NCI-H446 (cell line): Measurements from ENCODE around the gene FXYD5.
"Not testable (repeated sequence)": the region's sequence is repeated elsewhere in the genome, so short reads cannot be mapped to it uniquely, and the experiment has no call there.

Experiments used
- DNase-seq, 2 experiments: peaks; one replicate each; lab custom pipeline; 2025; lab: John Stamatoyannopoulos, UW

The FXYD5 gene

DNA sequence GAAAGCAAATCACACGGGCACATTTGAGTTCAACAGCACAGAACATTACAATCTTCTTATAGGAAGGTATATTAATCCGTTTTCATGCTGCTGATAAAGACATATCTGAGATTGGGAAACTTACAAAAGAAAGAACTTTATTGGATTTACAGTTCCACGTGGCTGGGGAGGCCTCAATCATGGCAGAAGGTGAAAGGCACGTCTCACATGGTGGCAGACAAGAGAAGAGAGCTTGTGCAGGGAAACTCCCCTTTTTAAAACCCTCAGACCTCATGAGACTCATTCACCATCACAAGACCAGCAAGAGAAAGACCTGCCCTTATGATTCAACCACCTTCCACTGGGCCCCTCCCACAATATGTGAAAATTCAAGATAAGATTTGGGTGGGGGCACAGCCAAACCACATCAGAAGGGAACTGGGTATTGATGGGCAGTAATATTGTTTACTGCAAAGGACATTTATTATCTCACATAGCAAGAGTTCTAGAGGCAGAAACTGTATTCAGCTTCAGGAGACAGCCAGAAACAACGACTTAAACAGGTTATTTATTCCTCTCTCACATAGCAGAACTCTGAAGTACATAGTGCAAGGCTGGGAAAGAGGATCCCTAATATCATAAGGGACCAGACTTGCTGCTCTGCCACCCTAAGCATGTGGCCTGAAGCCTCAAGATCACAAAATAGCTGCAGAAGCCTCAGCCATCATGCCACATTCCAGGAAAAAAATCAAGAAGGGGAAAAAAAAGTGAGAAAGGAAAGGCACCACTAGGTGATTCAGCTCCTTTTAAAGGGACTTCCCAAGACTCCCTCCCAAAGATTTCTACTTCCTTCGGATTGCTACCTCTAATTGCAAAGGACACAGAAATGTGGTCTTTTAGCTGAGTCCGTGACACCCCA lies 23.1 kb downstream of the FXYD5 start:
- DNase-seq: no peak

DNA sequence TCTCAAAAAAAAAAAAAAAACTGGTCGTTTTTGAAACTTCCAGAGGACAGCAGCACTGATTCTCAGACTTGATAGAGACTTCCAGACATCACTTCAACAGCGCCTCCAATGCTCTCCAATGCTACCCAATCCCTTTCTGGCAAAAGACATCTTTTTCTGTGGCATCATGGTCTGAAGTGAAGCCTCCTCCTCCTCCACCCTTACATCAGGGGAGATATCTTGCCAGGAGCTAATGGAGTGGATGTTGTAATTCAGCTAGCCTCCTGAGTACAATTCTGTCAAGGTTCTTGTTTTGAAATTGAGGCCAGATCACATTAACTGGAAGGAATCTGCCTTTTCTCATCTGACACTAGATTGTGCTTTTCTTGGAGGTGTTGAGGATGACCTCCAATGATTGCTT lies 24.2 kb downstream of the FXYD5 start:
- DNase-seq: no peak

DNA sequence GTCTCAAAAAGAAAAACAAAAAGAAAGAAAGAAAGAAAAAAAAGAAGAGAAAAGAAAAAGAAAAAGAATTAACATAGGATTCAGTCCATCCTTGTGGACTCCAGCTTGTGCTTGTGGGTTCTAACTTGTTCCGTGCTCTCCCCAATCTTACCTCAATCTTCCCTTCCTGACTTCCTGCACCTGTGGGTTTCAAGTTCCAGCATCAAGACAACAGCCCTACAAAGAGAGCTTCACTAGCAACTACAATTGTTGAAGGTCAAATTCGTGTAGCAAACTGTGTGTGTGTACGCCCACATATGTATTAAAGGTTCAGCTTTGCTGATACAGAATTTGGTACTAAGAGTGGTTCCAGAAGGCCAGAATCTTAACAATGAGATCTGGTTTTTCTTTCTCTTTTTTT lies 25.3 kb downstream of the FXYD5 start:
- no peak for DNase-seq

DNA sequence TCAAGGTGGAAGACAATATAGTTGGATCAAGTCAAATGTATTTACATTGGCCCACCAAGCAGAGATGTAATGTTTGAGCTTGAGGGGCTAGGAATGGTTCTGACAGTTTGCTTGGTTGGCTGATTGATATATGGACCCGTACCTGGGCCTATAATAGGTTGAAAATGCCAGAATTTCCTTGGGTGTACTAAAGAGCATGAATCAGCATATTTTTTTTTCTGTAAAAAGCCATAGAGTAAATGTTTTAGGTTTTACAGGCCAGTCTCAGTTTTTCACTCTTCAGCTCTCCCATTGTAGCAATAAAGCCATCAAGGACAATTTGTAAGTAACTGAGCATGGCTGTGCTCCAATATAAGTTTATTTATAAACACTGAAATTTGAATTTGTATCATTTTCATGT lies 26.9 kb downstream of the FXYD5 start:
- no peak for DNase-seq

DNA sequence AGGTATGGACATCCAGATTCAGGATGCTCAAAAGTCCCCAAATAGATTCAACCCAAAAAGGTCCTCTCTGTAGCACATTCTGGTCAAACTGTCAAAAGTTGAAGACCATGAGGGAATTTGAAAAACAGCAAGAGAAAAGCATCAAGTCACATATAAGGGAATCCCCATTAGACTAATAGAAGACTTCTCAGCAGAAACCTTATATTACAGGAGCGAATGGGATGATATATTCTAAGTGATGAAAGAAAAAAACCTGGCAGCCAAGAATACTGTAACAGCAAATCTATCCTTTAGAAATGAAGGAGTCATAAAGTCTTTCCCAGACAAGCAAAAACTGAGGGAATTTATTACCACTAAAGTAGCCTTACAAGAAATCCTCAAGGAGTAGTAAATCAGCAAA lies 29.7 kb downstream of the FXYD5 start:
- DNase-seq: no peak

DNA sequence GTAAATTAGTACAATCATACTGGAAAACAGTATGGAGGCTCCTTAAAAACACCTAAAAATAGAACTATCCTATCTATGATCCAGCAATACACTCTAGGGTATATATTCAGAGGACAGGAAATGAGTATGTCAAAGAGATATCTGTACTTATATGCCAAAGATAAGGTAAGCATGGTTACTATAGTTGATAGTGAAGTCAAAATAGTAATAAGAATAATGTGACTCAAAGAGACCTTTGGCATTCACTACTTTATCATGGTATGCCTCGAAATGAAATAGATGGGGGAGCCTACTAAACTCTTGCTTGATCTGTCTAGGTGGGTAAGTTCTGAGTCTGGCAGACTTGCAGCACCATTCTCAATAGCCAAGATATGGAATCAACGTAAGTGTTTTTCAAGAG lies 30.3 kb downstream of the FXYD5 start:
- no peak for DNase-seq

DNA sequence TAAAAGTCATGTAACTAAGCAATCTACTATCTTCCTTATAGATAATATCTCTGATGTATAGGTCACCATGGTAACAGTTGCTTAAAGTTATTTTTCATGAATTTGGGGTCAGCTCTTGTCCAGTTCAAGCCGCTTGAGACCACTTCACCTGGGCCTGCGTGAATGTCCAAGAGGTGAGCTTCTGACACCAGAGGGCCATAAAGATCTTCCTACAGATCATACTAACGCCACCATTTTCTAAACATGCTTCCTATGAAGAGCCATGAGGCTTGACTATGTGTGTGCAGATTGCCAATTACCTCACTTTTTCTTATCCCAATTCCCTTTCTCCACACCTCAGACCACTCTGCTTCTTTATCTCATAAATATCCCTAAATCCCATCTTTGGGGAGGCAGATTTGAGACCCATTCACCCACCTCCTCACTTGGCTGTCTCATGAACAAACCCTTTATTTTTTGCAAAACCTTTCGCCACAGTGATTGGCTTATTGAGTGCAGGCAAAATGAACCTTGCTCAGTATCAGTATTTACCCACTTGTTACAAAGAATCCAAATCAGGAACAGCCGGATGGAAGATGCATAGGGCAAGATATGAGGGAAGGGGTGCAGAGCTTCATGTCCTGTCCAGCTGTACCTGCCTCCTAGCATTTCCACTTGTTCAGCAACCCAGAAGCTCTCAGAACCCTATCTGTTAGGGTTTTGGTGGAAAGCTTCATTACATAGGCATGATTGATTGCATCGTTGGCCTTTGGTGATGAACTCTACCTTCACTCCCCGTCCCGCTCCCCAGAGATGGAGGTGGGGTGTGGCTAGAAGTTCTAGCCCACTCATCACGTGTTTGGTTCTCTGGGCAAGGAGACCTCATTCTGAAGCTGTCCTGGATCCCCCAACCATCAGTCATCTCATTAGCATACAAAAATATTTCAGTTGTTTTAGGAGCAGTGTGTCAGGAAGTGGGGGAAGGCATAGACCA lies 39.8 kb downstream of the FXYD5 start:
- no peak for DNase-seq

DNA sequence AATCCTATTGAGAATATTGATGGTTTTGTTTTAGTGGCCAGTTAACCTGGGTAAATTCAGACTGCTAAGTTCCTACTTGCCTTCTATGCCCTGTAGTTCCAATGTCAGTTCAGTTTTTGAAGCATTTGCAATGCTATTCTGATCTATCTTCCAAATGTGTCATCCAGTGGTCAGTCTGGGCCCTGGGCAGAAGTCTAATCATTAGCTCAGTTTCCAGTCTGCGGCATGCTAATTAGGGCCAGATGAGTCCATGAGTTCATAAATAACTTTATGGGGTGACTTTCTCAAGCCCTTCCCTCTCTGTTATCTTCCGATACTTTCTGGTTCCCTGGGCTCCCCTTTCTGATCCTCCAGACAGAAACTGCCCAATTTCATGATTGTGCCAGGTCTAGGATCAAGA lies 41.3 kb downstream of the FXYD5 start:
- DNase-seq: no peak

DNA sequence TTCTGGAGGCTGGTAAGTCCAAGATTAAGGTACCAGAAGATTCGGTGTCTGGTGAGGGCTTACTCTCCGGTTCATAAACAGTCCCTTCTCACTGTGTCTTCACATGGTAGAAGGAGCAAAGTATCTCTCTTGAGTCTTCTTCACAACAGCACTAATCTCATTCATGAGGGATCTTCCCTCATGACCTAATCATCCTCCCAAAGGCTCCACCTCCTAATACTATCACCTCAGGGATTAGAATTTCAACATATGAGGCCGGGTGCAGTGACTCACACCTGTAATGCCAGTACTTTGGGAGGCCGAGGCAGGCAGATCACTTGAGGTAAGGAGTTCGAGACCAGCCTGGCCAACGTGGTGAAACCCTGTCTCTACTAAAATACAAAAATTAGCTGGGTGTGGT lies 42.3 kb downstream of the FXYD5 start:
- not testable (repeated sequence) for DNase-seq

DNA sequence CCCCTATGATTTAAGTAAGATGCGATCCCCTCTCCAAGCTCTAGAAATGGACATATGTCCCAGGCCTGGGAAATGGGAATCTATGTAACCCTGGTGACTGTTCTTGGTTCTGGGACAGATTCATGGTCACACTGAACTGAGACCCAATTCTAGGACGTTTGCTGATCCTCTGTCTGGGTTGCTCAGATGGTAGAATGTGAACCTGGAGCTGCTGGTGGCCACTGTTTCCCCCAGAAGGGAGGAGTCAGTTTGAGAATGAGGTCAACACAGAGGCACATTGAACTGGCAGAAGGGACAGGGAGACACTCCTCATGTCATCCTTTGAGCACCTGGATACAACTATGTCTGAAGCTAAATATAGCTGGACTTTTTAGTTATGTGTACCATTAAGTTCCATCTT lies 44.9 kb downstream of the FXYD5 start:
- no peak for DNase-seq

DNA sequence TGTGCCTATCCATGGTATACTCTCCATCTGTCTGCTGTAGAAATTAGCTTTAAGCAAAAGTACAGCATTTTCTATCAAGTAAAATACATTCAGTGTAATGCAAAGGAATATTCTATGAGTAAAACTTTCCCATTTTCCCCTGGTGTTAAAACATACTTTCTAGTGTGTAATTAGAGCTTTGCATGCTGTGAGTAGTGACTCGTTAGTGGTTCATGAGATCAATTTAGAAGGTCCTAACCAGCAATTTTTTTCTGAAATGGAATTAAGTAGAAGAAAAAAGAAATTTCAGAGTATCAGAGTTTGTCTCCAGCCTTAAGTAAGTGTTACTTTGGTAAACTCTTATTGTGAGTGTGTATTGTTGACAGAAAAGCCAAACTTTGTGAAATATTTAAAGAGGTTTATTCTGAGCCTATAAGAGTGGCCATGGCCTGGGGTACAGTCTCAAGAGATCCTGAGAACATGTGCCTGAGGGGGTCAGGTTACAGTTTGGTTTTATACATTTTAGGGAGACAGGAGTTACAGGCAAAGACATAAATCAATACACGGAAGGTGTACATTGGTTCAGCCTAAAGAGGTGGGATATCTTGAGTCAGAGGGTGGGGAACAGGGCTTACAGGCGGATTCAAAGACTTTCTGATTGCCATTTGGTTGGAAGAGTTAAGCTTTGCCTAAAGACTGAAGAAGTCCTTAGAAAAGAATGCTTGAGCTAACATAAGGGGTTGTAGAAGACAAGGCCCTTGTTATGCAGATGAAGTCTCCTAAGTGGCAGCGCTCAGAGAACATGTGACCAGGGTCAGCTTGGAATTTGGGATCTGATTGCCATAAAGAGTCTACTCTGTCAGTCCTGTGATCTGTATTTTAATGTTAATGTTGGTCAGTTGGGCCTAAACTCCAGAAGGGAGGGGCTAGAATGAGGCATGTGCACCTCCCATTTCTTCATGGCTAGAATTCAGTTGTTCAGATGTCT lies 48.5 kb downstream of the FXYD5 start:
- DNase-seq: no peak

DNA sequence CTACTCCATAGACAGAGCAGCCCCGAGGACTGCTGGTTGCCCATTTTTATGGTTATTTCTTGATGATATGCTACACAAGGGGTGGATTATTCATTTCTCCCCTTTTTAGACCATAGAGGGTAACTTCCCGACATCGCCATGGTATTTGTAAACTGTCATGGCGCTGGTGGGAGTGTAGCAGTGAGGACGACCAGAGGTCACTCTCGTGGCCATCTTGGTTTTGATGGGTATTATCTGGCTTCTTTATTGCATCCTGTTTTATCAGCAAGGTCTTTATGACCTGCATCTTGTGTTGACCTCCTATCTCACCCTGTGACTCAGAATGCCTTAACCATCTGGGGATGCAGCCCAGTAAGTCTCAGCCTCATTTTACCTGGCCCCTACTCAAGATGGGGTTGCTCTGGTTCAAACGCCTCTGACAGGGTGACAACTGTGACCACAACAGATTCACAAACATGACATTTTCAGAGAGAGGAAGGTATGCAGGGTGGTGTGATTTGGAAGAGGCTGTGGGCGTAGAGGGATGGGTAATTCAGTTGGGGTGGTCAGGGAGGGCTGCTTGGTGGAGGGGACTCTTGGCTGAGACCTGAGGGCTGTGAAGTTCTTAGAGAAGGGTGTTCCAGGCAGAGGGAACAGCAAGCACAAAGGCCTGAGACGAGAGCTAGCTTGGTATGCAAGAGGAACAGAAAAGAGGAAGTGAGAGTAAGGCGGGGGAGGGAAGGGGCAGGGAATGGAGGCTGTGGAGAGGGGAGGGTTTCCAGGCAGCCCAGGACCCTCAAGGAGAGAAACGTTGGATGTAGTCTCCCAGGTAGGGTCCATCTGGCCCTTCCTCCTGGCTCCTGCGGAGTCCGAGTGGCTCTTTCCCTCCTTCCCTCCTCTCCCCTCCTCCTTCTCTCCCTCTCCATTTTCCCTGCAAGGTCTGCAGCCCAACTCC lies 50.5 kb downstream of the FXYD5 start:
- no peak for DNase-seq

DNA sequence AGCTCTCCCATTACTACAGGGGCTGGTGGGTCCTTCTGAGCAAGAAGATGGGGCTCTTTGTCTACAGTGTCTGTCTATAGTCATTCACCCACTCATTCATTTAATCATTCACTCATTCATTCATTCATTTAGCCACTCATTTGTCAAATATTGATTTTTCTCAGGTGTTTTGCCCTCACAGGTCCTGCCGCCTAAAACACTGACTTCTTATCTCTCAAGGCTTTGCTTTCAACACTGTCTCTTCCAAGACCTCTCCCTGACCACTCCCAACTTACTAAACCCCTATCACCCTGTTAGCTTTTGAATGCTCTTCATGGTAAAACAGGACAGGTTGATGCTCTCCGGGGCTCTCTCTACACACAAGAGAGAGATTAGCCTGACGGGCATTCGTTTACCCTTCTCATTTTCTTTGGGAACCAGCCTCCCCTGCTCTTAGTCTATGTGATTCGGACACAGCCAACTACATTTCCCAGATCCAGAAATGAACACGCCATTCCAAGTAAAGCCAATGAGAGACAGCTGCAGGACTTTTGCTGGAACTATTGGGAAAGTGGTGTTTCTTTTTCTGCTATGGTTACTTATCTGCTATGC lies 51.3 kb downstream of the FXYD5 start:
- no peak for DNase-seq

DNA sequence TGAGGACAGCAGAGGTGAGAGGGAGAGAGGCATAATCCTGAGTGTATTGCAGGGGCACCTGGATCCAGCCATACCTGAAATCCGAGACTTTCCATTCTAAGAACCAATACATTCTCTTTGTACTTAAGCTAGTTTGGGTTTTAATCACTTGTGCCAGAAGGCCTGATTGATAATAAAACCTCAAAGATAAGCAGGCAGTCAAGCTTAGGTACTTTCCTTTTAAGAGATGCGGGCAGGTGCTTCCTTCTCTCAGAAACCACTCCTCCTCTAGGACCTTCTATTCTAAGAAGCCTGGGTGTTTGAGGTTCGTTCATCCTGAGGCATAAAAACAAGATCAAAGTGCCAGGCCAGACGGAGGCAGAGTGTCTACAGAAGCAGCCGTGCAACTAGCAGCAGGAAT lies 51.8 kb downstream of the FXYD5 start:
- no peak for DNase-seq

DNA sequence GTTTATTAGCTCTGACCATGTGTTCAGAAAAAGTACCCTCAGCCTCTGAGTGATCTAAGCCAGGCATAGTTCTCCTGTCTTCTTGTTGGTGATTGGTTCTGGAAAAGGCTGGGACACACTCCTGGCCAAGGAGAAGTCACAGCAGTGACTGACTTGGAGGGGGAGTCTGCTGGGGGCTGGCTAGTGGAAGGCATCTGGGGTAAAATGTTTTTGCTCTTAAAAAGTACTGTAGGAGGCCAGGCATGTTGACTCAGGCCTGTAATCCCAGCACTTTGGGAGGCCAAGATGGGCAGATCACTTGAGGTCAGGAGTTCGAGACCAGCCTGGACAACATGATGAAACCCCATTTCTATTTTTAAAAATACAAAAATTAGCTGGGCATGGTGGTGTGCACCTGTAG lies 52.3 kb downstream of the FXYD5 start:
- no peak for DNase-seq

DNA sequence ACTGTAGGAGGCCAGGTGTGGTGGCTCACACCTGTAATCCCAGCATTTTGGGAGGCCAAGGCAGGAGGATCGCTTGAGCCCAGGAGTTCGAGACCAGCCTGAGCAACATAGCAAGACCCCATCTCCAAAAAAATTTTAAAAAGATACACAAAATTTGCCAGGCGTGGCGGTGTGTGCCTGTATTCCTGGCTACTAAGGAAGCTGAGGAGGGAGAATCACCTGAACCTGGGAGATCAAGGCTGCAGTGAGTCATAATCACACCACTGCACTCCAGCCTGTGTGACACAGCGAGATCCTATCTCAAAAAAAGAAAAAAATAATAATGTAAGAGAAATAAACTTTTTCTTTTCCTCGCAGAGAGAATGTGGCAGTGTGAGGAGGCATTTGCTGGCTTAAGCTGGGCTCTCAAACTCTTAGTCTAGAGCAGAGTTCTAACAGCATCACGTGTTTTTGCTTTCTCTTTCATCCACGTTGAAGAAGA lies 52.9 kb downstream of the FXYD5 start:
- DNase-seq: no peak

DNA sequence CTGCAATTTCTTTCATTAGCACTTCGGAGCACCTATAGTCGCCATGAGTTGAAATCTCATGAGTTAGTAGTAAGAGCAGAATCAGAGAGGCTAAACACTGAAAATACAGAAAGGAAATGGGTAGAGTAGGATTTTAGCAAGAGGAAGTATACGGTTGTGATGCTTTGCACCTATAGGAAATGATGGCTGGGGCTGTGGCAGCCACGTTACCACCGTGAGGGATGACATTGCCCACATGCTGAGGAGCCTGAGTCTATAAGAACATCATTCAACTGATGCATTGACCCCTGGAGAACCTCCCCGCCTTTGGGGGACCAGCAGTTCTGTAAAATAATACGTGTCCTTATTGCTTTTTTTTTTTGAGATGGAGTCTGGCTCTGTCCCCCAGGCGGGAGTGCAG lies 53.6 kb downstream of the FXYD5 start:
- no peak for DNase-seq

DNA sequence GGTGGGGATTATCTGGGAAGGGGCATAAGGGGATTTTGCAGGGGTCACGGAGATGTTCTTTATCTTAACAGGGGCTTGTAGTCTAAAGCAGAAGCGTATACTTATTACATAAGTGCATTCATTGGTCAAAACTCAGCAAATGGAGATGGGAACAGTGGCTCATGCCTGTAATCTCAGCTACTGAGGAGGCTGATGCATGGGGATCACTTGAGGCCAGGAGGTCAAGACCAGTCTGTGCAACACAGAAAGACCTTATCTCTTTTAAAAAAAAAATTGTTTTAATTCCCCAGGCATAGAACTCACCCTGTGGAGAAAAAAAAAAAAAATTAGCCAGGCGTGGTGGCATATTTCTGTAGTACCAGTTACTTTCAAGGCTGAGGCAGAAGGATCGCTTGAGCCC lies 55.1 kb downstream of the FXYD5 start:
- no peak for DNase-seq

DNA sequence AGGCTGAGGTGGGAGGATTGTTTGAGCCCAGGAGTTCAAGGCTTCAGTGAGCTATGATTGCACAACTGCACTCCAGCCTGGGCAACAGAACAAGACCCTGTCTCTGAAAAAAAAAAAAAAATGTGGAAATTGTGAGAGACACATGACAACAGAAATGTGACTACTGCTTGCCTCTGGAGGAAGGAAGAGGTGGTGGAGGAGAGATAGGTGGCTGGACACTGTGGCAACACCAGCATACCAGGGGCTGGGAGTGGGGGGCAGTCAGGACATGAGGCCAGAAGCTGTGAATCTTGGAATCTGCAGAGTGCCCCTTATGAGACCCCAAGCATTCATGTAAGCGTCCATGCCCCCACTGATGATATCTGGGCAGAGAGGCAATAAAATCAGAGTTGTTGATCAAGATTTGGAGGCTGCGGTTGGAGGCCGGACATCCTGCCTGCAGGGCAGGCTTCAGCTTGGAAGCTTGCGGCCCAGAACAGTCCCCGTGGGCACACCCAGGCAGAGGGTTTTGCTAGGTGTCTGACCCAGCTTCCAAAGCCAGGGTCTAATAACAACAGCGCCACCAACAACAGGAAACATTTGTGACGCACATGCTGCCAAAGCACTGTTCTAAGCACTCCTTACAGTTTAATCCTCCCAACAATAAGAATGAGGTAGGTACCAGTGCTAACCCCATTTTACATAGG lies 57.2 kb downstream of the FXYD5 start:
- no peak for DNase-seq

DNA sequence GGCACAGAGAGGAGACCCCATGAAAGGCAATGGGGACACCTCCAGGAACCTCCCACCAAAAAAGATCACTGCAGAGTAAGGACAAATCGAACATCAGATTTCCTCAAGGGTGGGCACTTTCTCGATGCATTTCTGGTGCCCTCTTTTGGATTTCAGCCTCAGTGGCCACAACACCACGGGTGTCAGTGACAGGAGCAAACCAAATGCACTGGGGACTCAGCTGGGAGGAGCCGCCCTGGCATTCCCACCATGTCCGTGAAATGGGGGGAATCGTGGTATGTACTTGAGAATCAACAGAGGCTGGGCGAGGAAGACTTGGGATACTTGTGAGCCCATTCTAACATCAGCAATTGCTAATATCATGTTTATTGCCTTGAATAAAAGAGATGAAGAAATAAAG lies 57.7 kb downstream of the FXYD5 start:
- no peak for DNase-seq
